CD4-positive, alpha-beta T cell treated with Interleukin-10 for 1 hour (primary cell): ENCODE results near the gene ZMYND12.

ENCODE experiments used
- DNase-seq: peaks from one replicate; pipeline ENCODE4 v3.0.0-alpha.2; 2020

ZMYND12 gene

GRCh38 chr1:42385283-42385682 is 70.5 kb downstream of the ZMYND12 start:
- no peak for DNase-seq

- peak; percentile 3 for DNase-seq
Measured at GRCh38 chr1:42381280-42381673, 74.5 kb downstream of the ZMYND12 start.

- DNase-seq, result peak; percentile 29
Measured at GRCh38 chr1:42380586-42381279, 75.1 kb downstream of the ZMYND12 start, which contains the start of gene RIMKLA. TSS of gene RIMKLA (plus strand) at chr1:42380792. CDS start at chr1:42380935, 143 bp downstream.
